Activated T-cell treated with anti-CD3 and anti-CD28 coated beads for 48 hours (primary cell): ENCODE results near the gene WBP4.
"Not testable (repeated sequence)": the region's sequence is repeated elsewhere in the genome, so short reads cannot be mapped to it uniquely, and the experiment has no call there.

ENCODE experiments used
- DNase-seq: peaks from one replicate; pipeline ENCODE4 v3.0.0-alpha.2; 2020; ENCODE audit warnings: low read depth

WBP4 gene

GRCh38 chr13:41061075-41061913, at the start of gene WBP4:
Gene WBP4, plus strand, starts transcription at chr13:41061509. Its CDS starts 165 bp downstream, at chr13:41061674.
- peak; percentile 84 for DNase-seq

GRCh38 chr13:41012536-41012935, 48.8 kb upstream of the WBP4 start:
- DNase-seq = no peak

- no peak for DNase-seq
Measured at GRCh38 chr13:41013835-41014234, 47.5 kb upstream of the WBP4 start.

GRCh38 chr13:41015920-41016319, 45.4 kb upstream of the WBP4 start:
- no peak for DNase-seq

- DNase-seq = no peak
Measured at GRCh38 chr13:41017159-41017558, 44.1 kb upstream of the WBP4 start.

GRCh38 chr13:41017817-41018601, 43.3 kb upstream of the WBP4 start:
- no peak for DNase-seq

GRCh38 chr13:41018602-41018948, 42.7 kb upstream of the WBP4 start:
- DNase-seq = no peak

GRCh38 chr13:41019011-41019487, 42.3 kb upstream of the WBP4 start, which contains the start of gene ELF1:
Gene ELF1, minus strand, starts transcription at chr13:41019316. Its CDS starts 37,262 bp downstream, at chr13:40982054.
- peak; percentile 17 for DNase-seq

GRCh38 chr13:41019578-41020347, 41.5 kb upstream of the WBP4 start:
- no peak for DNase-seq

- DNase-seq = no peak
Measured at GRCh38 chr13:41025518-41025917, 35.8 kb upstream of the WBP4 start.

GRCh38 chr13:41026788-41027187, 34.5 kb upstream of the WBP4 start:
- DNase-seq = no peak

- DNase-seq = no peak
Measured at GRCh38 chr13:41028051-41028450, 33.3 kb upstream of the WBP4 start.

- no peak for DNase-seq
Measured at GRCh38 chr13:41029629-41030028, 31.7 kb upstream of the WBP4 start.

- DNase-seq = no peak
Measured at GRCh38 chr13:41032691-41033376, 28.5 kb upstream of the WBP4 start.

GRCh38 chr13:41034382-41034781, 26.9 kb upstream of the WBP4 start:
- DNase-seq = no peak

GRCh38 chr13:41034881-41035280, 26.4 kb upstream of the WBP4 start:
- DNase-seq = no peak

GRCh38 chr13:41036557-41036956, 24.8 kb upstream of the WBP4 start:
- DNase-seq = not testable (repeated sequence)

GRCh38 chr13:41039746-41040145, 21.6 kb upstream of the WBP4 start:
- no peak for DNase-seq

GRCh38 chr13:41040584-41041334, 20.6 kb upstream of the WBP4 start:
- no peak for DNase-seq

GRCh38 chr13:41042419-41042818, 18.9 kb upstream of the WBP4 start:
- not testable (repeated sequence) for DNase-seq

- no peak for DNase-seq
Measured at GRCh38 chr13:41048640-41049039, 12.7 kb upstream of the WBP4 start.
